ENCODE data around the gene CMTR1.
"Not testable (repeated sequence)": the region's sequence is repeated elsewhere in the genome, so short reads cannot be mapped to it uniquely, and the experiment has no call there.

The CMTR1 gene, protein sequence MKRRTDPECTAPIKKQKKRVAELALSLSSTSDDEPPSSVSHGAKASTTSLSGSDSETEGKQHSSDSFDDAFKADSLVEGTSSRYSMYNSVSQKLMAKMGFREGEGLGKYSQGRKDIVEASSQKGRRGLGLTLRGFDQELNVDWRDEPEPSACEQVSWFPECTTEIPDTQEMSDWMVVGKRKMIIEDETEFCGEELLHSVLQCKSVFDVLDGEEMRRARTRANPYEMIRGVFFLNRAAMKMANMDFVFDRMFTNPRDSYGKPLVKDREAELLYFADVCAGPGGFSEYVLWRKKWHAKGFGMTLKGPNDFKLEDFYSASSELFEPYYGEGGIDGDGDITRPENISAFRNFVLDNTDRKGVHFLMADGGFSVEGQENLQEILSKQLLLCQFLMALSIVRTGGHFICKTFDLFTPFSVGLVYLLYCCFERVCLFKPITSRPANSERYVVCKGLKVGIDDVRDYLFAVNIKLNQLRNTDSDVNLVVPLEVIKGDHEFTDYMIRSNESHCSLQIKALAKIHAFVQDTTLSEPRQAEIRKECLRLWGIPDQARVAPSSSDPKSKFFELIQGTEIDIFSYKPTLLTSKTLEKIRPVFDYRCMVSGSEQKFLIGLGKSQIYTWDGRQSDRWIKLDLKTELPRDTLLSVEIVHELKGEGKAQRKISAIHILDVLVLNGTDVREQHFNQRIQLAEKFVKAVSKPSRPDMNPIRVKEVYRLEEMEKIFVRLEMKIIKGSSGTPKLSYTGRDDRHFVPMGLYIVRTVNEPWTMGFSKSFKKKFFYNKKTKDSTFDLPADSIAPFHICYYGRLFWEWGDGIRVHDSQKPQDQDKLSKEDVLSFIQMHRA

GRCh38 chr6:37432916-37433656, at the start of gene CMTR1:
CMTR1 (plus strand) TSS chr6:37433221; CDS start chr6:37435630, 2,409 bp downstream.
- peak; percentile 84 for DNase-seq (ENCODE audit: low spot score)

- no peak for DNase-seq (ENCODE audit: low spot score)
These were observed 44.4 kb upstream of the CMTR1 start for GRCh38 chr6:37388578-37388977.

DNA sequence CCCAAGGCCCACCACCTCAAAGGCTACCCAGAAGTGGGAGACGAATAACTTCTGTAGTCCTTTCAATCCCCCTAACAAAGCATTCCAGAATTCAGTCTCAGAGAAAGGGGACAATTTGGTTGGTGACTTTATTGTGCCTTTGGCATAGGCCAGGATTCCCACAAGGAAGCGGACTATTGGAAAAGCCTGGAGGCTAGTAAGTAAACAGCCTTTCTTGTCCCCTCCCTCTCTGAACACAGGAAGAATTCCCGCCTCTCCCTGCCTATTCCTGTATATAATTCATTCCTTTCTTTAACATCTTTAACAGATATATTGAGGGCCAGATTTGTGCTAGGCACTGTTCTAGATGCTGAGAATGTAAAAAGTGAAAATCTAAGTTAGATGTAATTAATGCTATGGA, 43.2 kb upstream of the CMTR1 start:
- no peak for DNase-seq (ENCODE audit: low spot score)

- no peak for DNase-seq (ENCODE audit: low spot score)
These were observed 41.9 kb upstream of the CMTR1 start for GRCh38 chr6:37391120-37391519.

DNA sequence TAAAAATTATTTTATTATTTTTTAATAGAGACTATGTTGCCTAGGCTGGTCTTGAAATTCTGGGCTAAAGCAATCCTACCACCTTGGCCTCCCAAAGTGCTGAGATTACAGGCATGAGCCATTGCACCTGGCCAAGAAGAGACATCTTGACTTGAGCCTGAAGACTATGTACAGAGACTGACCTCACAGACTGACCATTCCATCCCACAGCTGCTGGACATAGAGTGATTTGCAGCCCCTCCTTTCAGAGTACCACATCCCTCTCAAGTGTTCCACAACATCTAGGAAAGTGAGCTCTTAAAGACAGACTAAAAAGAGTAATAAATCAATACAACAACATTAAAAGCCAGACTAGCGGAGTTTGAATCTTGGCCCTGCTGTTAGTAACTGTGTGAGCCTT, 40.2 kb upstream of the CMTR1 start:
- DNase-seq (ENCODE audit: low spot score) = no peak

DNA sequence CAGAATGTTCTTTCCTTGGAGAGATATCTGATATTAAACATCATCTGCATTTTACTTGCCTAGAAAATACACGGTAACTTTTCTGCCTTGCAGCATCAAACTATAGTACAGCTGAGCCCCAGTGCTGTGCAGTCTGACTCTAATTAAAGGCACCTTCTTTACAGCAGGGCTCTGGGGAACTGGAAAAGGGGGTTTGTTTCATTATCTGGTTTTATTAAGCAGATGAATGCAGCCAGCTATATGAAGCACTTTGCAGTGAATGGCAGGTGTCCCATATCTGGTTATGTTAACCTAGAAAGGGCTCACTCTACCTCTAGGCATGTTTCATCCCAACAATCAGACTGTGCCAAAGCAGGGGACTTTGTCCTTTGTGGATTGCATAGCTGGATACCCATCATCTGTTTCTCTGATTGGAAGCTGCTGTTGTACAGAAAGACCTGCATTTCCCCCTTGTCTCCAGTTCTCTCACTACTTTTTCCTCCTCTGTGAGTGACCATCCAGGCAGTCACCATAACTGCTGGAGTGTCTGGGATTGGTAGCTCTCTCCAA, 39.6 kb upstream of the CMTR1 start:
- DNase-seq (ENCODE audit: low spot score) = no peak

DNA sequence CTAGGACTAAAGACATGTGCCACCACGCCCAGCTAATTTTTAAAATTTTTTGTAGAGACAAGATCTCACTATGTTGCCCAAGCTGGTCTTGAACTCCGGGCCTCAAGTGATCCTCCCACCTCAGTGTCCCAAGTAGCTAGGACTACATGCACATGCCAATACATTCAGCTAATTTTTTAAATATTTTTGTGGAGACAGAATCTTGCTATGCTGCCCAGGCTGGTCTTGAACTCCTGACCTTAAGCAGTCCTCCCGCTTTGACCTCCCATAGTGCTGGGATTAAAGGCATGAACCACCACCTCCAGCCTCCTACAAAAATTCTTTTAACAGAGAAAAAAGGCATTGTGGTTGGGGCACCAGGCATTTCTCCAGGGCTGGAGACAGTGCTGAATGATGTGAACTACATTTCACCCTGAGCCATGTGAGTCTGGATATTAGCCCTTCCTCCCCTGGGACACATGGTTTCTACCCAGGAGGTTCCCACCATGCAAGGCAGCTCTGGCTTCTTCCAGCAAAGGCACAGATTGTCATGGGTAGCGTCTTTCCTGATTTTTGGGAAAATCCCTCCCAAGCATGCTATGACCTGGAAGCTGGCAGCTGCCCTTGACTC, 36.3 kb upstream of the CMTR1 start:
- no peak for DNase-seq (ENCODE audit: low spot score)

DNA sequence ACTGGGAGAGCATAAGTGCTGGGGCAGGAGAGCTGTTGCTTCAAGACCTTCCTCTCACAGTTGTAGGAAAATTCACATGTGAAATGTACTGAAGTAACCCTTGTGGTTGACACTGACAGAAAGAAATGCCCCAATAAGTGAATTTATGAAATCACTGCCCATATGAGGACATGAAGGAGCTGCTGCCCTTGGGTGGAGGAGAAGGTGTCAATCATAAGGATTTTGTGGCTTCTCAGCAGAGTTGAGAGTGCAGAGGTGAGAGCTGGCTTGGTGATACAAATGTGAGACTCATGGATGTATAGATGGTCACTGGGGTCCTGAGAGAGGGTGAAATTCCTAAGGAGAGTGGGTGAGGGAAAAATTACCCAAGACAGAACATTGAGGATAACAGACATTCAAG, 33.9 kb upstream of the CMTR1 start:
- DNase-seq (ENCODE audit: low spot score) = no peak

GRCh38 chr6:37399795-37400490, 33.1 kb upstream of the CMTR1 start:
- DNase-seq (ENCODE audit: low spot score) = no peak

GRCh38 chr6:37401658-37402057, 31.4 kb upstream of the CMTR1 start:
- not testable (repeated sequence) for DNase-seq (ENCODE audit: low spot score)

- no peak for DNase-seq (ENCODE audit: low spot score)
These were observed 26.2 kb upstream of the CMTR1 start for GRCh38 chr6:37406726-37407341.

- DNase-seq (ENCODE audit: low spot score) = no peak
These were observed 25.1 kb upstream of the CMTR1 start for GRCh38 chr6:37407948-37408347.

GRCh38 chr6:37409501-37409900, 23.5 kb upstream of the CMTR1 start:
- no peak for DNase-seq (ENCODE audit: low spot score)

GRCh38 chr6:37417393-37417792, 15.6 kb upstream of the CMTR1 start:
- no peak for DNase-seq (ENCODE audit: low spot score)

- no peak for DNase-seq (ENCODE audit: low spot score)
These were observed 14.3 kb upstream of the CMTR1 start for GRCh38 chr6:37418722-37419121.

DNA sequence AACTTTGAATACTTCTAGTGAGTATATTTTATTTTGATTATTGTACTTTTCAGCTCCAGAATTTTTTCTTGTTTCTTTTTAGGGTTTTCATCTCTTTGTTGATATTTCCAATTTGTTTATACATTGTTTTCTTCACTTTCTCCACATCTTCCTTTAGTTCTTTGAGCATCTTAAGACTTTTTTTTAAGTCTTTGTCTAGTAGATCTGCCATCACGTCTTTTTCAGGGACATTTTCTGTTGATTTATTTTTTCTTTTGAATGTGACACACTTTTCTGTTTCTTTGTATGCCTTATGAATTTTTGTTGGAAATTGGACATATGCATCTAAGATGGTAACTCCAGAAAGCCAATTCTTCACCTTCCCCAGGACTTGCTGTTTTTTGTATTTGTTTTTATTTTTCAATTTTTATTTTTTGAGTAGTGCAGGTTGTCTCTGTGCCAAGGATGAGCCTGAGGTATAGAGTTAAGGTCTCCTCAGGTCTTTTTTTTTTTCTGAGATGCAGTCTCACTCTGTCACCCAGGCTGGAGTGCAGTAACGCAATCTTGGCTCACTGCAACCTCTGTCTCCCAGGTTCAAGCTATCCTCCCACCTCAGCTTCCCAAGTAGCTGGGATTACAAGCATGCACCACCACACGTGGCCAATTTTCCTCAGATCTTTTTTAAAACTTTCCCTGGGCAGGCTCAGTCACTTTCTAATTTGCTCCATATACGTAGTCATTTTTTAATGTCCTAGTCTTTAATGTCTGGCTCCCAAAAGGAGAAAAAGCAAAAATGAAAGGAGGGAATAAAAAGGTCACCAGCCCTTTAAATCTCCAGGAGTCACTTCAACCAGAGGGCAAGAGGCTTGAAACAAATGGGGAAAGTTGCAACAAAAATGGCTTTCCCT, 6.7 kb upstream of the CMTR1 start:
- DNase-seq (ENCODE audit: low spot score) = no peak

DNA sequence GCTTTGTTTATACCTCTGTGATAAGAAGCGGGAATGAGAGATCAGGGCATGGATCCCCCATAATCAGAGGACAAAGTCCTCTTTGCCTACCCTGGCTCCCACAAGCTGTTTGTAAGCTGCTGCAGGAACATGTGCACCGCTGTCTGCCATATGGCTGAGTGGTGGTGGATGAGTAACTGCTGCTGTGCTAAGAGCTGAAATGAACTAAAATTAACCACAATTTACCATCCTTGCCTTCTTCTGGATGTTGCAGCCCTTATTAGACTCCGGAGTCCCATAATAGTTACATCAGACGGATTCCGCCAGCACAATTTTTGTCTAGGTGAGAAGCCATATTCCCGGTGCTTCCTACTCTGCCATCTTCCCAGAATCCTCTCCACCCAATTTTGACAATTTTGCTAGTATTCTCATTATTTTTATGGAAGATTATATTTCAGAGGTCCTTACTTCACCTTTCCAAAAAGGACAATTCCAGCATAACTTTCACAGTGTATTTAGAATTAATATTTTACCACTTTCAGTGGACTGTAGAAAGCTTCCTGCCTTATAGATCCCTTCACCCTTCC, 6.0 kb upstream of the CMTR1 start:
- no peak for DNase-seq (ENCODE audit: low spot score)

DNA sequence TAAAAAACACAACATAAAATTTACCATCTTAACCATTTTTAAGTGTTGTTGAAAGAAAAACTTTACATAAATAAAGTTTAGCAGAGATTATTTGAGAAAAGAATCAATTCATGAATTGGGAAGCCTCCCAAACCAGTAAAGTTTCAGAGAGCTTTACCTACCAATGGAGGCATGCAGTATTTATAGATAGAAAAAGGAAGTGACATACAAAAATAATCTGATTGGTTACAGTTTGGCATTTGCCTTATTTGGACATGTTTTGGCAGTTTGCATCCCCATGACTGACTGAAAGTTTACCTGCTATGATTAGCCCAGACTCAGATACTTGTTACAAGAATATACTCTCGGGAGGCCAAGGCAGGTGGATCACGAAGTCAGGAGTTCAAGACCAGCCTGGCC, 3.7 kb upstream of the CMTR1 start:
- no peak for DNase-seq (ENCODE audit: low spot score)

DNA sequence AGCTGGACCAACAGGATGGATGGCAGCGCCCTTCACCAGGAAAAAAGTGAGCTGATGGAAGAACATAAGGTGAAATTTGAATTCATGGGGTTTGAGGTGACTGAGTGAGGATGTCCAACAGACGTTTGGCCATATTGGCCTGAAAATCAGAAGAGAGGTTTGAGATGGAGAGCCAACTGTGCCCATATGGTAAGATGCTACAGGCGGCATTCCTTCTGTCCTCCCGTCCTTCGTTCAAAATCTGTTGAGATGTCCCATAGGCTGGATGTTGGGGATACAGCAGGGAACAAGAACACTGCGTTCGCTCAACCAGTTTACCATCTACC, 468 bp upstream of the CMTR1 start:
- no peak for DNase-seq (ENCODE audit: low spot score)

All from kidney capillary endothelial cell (primary cell).